Measurements from ENCODE around the gene PTPRT.

The PTPRT gene

DNA sequence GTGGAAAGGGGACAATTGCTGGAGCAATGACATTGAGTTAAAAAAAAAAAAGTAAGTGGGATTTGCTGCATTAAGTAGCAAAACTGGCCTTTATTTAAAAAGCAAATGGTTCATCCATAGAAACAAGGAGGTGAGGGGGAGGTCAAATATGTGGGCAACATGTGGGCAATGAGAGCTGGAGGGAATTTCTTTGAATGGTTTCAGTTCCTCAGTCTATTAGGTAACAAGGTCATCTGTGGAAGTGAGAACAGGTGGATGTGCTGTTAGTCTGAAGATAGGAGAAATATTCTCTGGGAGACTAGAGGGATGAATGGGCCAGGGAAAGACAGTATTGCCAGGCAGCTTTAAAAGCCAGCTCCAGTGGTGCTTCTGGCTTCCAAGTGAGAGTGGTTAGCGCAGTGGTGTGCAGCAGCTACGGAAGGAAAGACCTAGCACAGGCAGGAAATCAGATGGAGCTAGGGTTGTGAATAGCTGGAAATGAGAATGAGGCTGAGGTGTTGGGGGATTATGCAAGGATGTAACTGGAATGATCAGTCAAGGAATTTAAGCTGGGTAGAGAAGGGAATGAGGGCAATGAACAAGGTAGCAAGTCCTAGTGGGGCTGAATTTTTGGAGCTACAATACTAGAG, 727.6 kb downstream of the PTPRT start:
- DNase-seq (ENCODE audit: low read depth): no peak

GRCh38 chr20:42461291-42461690, 728.4 kb downstream of the PTPRT start:
- no peak for DNase-seq (ENCODE audit: low read depth)

GRCh38 chr20:42447270-42447669, 742.4 kb downstream of the PTPRT start:
- DNase-seq (ENCODE audit: low read depth): no peak

DNA sequence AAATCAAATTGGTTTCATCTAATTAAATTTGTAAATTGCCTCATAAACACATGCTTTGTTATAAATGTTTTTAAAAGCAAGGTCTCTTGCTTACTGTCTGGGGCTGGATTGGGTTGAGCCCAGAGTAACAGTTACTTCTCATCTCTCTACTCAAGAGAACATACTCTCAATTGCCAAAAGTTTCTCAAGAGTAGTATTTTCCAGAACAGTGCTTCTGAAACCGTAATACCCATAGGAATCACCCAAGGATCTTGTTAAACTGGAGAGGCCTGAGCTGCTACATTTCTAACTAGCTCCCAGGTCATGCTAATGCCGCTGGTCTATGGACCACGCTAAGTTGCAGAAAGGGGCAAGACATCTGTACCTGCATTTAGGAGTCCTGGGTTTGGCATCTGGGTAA, 744.9 kb downstream of the PTPRT start:
- no peak for DNase-seq (ENCODE audit: low read depth)

GRCh38 chr20:42443200-42443599, 746.5 kb downstream of the PTPRT start:
- DNase-seq (ENCODE audit: low read depth): no peak

DNA sequence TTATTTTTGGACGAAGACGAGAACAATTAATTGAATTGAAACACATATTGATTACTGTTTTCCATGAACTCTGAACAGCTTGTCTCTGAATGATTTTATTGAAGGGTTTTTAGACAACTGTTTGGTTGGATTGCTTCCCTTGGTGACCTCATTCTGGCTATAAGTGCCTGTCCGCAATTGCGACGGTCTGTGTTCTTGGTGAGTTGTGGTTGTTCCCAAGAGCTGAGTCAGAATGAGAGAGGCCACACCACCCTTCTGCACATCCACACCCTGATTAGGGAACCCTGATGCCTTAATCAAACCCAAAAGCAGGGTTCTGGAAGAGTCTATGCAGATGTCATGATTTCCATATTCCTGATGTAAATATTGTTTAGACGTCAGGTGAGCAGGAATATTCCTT, 747.0 kb downstream of the PTPRT start:
- no peak for DNase-seq (ENCODE audit: low read depth)

GRCh38 chr20:42441864-42442331, 747.8 kb downstream of the PTPRT start:
- DNase-seq (ENCODE audit: low read depth): no peak

DNA sequence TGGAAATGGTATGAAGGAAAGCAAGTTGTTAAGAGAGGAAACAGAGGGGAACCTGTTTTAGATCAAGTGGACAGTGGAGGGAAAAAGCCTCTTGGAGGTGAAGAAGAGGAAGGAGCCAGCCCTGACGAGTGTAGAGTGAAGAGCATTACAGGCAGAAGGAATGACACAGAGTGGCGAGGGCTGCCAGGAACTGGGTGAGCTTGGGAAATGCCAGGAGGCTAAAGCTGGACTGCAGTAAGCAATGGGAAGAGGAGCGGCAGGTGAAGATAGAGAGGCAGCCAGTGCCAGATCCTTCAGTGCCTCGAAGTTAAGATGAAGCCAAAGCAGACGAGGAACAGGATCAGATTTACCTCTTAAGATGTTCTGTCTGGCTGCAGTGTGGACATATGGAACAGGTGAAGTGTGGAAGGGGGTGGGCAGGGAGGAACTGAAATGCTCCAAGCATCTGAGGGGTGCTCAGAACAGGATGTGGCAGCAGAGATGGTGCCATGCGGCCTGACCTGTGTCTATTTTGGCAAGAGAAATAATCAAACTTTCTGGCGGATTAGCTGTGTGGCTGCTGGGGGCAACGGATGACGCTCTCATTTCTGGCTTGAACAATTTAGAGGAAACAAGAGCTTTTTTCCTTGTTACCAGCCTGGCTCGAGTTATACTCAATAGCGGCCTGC, 748.4 kb downstream of the PTPRT start:
- no peak for DNase-seq (ENCODE audit: low read depth)

GRCh38 chr20:42435230-42435629, 754.5 kb downstream of the PTPRT start:
- DNase-seq (ENCODE audit: low read depth): no peak

- no peak for DNase-seq (ENCODE audit: low read depth)
Measured at GRCh38 chr20:42432496-42433334, 757.0 kb downstream of the PTPRT start.

DNA sequence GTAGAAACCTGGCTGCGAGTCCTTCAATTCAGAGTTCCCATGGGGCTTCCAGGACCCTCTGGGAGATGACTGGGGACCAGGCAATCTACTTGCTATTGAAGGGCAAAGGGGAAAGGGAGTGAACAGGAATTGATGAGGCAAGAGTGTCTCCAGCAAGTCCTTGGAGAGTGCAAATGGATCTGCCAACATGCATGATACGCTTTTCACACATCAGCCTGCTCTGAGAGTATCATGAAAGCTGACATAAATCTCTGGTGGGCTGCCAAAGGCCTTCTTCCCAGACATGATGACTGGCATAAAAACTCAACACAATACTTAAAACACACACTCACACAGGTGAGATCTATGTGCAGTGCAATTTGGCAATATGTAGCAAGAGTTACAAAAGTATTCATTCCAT, 759.1 kb downstream of the PTPRT start:
- no peak for DNase-seq (ENCODE audit: low read depth)

DNA sequence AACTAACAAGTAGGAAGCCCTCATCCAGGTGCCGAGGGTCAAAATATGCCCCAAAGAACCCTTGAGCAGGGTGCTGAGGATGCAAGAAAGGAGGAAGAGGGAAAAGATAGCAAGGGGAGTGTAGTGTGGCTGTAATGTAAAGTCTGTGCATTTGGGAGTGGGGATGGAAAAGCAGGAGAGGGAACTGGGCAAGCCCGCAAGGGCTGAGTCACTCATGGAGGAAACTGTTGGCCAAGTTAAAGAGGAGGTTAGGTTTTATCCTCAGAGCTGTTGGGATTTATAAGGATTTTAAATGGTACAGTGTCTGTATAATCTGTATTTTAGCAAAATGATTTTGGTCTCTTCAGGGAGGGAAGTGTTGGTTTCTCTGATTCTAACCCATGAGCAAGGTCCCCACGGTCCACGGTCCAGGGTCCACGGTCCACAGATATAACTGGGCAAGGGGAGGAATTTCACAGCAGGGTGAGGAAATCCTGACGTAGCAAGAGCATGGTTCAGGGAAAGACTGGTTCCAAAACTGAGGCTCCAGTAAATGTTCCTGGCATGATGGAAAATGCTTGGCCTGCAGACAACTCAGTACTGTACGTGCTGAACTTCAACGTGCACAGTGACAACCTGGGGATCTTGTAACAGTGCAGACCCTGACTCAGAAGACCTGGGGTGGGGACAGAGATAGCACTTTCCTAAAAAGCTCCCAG, 759.8 kb downstream of the PTPRT start:
- no peak for DNase-seq (ENCODE audit: low read depth)

DNA sequence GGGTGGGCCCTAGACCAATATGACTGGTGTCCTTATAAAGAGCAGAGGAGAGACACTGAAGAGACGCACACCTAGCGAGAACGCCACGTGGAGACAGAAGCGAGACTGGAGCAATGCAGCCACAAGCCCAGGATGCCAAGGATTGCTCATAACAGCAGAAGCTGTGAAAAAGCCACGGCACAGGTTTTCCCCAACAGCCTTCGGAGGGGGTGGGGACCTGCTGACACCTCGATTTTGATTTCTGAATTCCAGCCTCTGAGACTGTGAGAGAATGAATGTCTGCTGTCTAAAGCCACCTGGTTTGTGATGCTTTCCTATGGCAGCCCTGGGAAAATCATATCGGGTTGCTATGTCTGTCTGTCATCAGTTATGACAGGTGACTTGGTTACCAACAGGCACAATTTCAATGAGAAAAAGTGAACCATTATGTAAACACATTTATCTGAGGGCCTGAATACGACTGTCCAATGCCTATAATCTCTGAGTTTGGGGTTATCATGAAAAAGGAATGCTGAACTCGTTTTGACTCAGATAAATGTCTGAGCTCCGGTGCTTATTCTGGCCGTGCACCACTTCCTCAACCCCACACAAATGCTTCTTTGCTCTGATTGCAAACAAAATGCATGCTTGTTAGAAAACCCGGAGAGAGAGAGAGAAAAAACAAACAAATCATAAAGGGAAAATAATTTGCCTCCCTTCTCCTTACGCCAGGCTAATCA, 769.7 kb downstream of the PTPRT start:
- no peak for DNase-seq (ENCODE audit: low read depth)

DNA sequence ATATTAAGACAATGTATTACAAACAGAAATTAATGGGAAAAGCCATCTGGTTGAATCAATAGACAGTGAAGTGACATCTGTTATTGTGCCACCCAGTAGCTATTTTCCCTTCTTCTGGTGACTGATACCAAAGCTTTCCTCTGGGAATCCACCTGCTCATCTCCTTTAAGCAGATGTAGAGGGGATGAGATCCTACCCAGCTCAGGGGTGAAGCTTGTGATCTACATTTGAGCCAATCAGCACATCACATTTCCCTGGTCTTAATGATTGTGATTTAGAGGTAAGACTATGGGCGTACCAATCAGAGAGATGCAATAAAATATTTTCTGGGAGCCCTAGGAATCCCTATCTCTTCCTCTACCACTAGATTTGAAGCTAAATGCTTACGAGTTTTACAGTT, 782.9 kb downstream of the PTPRT start:
- no peak for DNase-seq (ENCODE audit: low read depth)

GRCh38 chr20:42402455-42402854, 787.3 kb downstream of the PTPRT start:
- DNase-seq (ENCODE audit: low read depth): no peak

DNA sequence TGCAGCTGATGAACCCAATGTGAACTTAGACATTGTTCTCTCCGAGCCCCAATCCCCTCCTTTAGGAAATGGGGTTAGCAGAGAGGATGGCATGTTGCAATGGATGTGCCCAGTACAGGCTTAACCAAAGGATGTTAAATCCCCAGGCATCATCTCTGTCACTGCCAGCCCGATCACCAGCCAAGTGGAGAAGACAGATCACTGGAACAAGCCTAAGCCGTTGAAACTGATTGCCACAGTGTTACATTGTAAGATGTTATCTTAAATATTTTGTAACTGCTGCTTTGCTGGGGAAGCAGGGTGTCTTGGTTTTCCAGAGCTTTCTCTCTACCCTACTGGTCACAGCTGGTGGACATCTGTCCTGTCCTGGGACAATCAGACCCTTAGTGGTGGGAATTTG, 788.1 kb downstream of the PTPRT start:
- no peak for DNase-seq (ENCODE audit: low read depth)

GRCh38 chr20:42399802-42400201, 789.9 kb downstream of the PTPRT start:
- no peak for DNase-seq (ENCODE audit: low read depth)

GRCh38 chr20:42392442-42392841, 797.3 kb downstream of the PTPRT start:
- DNase-seq (ENCODE audit: low read depth): no peak

- no peak for DNase-seq (ENCODE audit: low read depth)
Measured at GRCh38 chr20:42391807-42392206, 797.9 kb downstream of the PTPRT start.

- DNase-seq (ENCODE audit: low read depth): no peak
Measured at GRCh38 chr20:42380287-42380686, 809.4 kb downstream of the PTPRT start.

DNA sequence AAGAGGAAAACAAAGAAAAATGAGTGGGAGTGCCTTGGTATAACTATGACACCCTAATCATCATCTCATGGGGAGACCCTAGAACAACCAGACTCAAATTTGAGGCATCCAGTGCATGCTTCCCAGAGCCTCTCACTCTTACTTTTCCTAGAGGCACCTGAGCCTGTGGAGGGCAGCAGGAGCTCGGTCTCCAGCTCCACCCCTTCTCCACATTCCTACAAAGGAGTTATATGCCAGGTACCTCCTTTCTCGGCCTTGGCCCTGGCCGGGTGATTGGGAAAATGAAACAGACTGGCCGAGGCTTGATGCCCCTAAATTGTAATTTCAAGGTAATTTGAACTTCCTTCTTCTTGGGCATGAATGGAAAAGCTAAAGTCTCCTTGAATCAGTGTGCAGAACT, 810.3 kb downstream of the PTPRT start:
- DNase-seq (ENCODE audit: low read depth): no peak

- no peak for DNase-seq (ENCODE audit: low read depth)
Measured at GRCh38 chr20:42378826-42379225, 810.9 kb downstream of the PTPRT start.
